GM12878 (cell line): ENCODE data around the gene PCDHGA6.
"Not testable (repeated sequence)": the region's sequence is repeated elsewhere in the genome, so short reads cannot be mapped to it uniquely, and the experiment has no call there.

ENCODE experiments used
- EZH2 ChIP-seq: IDR thresholded peaks from 2 replicates; pipeline ENCODE4 v1.6.1; 2012; ENCODE audit warnings: low read depth, mild to moderate bottlenecking, control low read depth, inconsistent platforms, low read length, borderline replicate concordance; ENCODE audit not compliant: control insufficient read depth
- ZNF687 ChIP-seq: fragments of 450-650 bp; IDR thresholded peaks from 2 replicates; pipeline ENCODE4 v1.6.1; 2017; ENCODE audit warnings: mild to moderate bottlenecking, moderate library complexity
- TF ChIP-seq, protein P1 (sequence below): IDR thresholded peaks from 2 replicates; pipeline ENCODE4 v1.6.1; 2012; ENCODE audit warnings: mild to moderate bottlenecking, low read depth, low read length

- TF ChIP-seq EZH2, ZNF687: not testable (repeated sequence)
- TF ChIP-seq, protein P1, sequence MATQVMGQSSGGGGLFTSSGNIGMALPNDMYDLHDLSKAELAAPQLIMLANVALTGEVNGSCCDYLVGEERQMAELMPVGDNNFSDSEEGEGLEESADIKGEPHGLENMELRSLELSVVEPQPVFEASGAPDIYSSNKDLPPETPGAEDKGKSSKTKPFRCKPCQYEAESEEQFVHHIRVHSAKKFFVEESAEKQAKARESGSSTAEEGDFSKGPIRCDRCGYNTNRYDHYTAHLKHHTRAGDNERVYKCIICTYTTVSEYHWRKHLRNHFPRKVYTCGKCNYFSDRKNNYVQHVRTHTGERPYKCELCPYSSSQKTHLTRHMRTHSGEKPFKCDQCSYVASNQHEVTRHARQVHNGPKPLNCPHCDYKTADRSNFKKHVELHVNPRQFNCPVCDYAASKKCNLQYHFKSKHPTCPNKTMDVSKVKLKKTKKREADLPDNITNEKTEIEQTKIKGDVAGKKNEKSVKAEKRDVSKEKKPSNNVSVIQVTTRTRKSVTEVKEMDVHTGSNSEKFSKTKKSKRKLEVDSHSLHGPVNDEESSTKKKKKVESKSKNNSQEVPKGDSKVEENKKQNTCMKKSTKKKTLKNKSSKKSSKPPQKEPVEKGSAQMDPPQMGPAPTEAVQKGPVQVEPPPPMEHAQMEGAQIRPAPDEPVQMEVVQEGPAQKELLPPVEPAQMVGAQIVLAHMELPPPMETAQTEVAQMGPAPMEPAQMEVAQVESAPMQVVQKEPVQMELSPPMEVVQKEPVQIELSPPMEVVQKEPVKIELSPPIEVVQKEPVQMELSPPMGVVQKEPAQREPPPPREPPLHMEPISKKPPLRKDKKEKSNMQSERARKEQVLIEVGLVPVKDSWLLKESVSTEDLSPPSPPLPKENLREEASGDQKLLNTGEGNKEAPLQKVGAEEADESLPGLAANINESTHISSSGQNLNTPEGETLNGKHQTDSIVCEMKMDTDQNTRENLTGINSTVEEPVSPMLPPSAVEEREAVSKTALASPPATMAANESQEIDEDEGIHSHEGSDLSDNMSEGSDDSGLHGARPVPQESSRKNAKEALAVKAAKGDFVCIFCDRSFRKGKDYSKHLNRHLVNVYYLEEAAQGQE, result not testable (repeated sequence)
Measured at GRCh38 chr5:141397756-141398551, 24.3 kb downstream of the PCDHGA6 start, which contains the start of gene PCDHGB5.
